ENCODE measurements around the gene BHLHE40. TPM values are rescaled to one million over a fixed set of nuclear protein-coding genes. Genes with fewer than 3 reads are reported as not detected.

The BHLHE40 gene
- total and polyA plus RNA-seq, 2 of the 13 experiments (the other 11 are each of a cell fraction or from before 2014, with no cell fraction given) = 1.8 to 51.0 TPM

- TF ChIP-seq ZBTB39 (CRISPR knock-in tag; IDR thresholded peaks at IDR 0.05) = peak; percentile 45
- TF ChIP-seq RBAK (CRISPR knock-in tag; IDR thresholded peaks at IDR 0.05) = peak; percentile 100
- TF ChIP-seq ETV5 (CRISPR knock-in tag; IDR thresholded peaks at IDR 0.05; ENCODE audit: borderline replicate concordance) = peak; percentile 89
- TF ChIP-seq REL (CRISPR knock-in tag; conservative IDR thresholded peaks at IDR 0.05) = peak; percentile 94
- peak; percentile 45; the same call in 1 of the 2 replicates for TF ChIP-seq ZNF263 (CRISPR knock-in tag; IDR thresholded peaks at IDR 0.05)
- TF ChIP-seq DDIT3 (CRISPR knock-in tag; IDR thresholded peaks at IDR 0.05) = no peak
- TF ChIP-seq ZSCAN20 (CRISPR knock-in tag; IDR thresholded peaks at IDR 0.05; ENCODE audit: borderline replicate concordance) = peak; percentile 17; the same call in 1 of the 2 replicates
- no peak for TF ChIP-seq ZKSCAN5 (CRISPR knock-in tag; IDR thresholded peaks at IDR 0.05)
- TF ChIP-seq ZNF331 (CRISPR knock-in tag; IDR thresholded peaks at IDR 0.05) = peak; percentile 62
- no peak for TF ChIP-seq KDM5A (IDR thresholded peaks at IDR 0.05; ENCODE audit: borderline replicate concordance, low read length)
- peak; percentile 99 for TF ChIP-seq NCOA1 (CRISPR knock-in tag; IDR thresholded peaks at IDR 0.05)
- TF ChIP-seq ZNF710 (CRISPR knock-in tag; IDR thresholded peaks at IDR 0.05; ENCODE audit: borderline replicate concordance) = peak; percentile 13; the same call in 1 of the 2 replicates
- TF ChIP-seq ZNF337 (CRISPR knock-in tag; IDR thresholded peaks at IDR 0.05; ENCODE audit: borderline replicate concordance, low read depth) = peak; percentile 71; the same call in 1 of the 2 replicates
- no peak for TF ChIP-seq CHCHD3 (CRISPR knock-in tag; IDR thresholded peaks at IDR 0.05)
- TF ChIP-seq ZNF550 (CRISPR knock-in tag; IDR thresholded peaks at IDR 0.05; ENCODE audit: borderline replicate concordance) = no peak
- TF ChIP-seq ZBTB3 (CRISPR knock-in tag; IDR thresholded peaks at IDR 0.05; ENCODE audit: borderline replicate concordance, low read depth) = peak; percentile 79
- peak; percentile 80 for TF ChIP-seq HMG20B (CRISPR knock-in tag; conservative IDR thresholded peaks at IDR 0.05)
- no peak for TF ChIP-seq NKX3-1 (CRISPR knock-in tag; IDR thresholded peaks at IDR 0.05)
- peak; percentile 70; the same call in 1 of the 2 replicates for TF ChIP-seq TFDP1 (CRISPR knock-in tag; IDR thresholded peaks at IDR 0.05; ENCODE audit: borderline replicate concordance)
Observed at GRCh38 chr3:4978204-4978965, 852 bp upstream of the BHLHE40 start (continued).
